GM12892 (cell line): ENCODE results near the gene NR1H4.
"Not testable (repeated sequence)": the region's sequence is repeated elsewhere in the genome, so short reads cannot be mapped to it uniquely, and the experiment has no call there.

Experiments used
- DNase-seq: peaks from one replicate; pipeline ENCODE4 v3.0.0; 2011; ENCODE audit not compliant: insufficient read length
- FAIRE-seq: peaks from 2 replicates; lab custom pipeline; 2011; peaks lifted over from hg19 to GRCh38; lab: Jason Lieb, UNC
- POLR2A ChIP-seq: IDR thresholded peaks from 2 replicates; pipeline ENCODE4 v1.6.1; 2011; ENCODE audit warnings: low read depth, low read length, control low read depth
- POLR2AphosphoS5 ChIP-seq: IDR thresholded peaks from 2 replicates; pipeline ENCODE4 v1.6.1; 2011; ENCODE audit warnings: low read depth, low read length, control low read depth
- TAF1 ChIP-seq: IDR thresholded peaks from 2 replicates; pipeline ENCODE4 v1.6.1; 2011; ENCODE audit warnings: low read depth, mild to moderate bottlenecking, control low read depth, low read length, borderline replicate concordance

NR1H4 gene

DNA sequence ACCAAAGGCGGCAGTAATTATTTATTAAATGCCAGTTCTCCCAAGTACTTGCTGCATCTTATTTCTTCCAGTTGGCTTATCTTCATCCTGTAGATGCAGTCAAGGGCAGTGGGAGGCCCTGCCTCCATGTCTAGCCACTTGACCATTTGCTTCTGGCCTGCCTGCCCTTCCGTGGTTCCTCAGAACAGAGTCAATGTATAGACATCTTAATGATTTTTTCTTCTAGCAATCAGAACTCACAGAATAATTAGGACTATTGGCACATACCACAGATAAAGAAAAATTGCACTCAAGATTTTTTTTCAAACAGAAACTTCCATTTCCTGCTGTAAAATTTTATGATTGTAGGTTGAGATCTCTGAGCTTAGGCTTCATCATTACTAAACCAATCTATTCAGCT is 20.9 kb downstream of the NR1H4 start:
- DNase-seq: no peak
- no peak for TF ChIP-seq POLR2A
- TF ChIP-seq POLR2AphosphoS5: no peak
- TF ChIP-seq TAF1: no peak
- FAIRE-seq: no peak

DNA sequence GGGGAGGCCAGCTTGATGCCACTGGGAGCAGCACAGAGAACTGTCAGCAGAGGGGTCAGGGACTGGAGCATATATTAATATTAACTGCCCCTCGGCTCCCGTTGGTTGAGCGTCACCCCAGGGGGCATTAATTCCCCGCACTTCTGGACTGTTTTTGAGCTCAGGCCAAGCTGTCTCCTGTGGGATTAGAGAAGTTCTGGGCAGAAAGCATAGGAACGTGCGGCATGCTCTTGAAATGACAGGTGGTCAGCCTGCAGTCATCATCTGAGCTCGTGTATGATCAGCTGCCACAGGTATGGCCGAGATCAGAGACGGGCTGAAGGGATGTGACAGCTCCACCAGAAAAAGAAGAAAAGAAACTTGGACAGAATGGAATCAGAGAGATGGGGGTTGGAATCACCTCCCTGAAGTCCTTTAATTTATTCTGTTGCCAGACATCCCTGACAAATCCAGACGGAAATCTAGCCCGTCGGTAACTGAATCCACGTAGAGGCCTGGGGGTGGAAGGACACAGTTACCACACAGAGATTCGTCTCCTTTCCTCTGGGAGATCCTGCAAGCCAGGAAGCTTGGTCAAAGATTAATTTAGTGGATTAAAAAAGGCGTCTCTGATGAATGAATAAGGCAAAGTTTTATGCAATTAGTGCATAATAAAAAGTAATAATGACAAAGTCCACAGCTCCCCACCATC is 23.6 kb downstream of the NR1H4 start:
- DNase-seq: no peak
- TF ChIP-seq POLR2AphosphoS5 (no peak), TAF1 (no peak), POLR2A (no peak)
- no peak for FAIRE-seq

DNA sequence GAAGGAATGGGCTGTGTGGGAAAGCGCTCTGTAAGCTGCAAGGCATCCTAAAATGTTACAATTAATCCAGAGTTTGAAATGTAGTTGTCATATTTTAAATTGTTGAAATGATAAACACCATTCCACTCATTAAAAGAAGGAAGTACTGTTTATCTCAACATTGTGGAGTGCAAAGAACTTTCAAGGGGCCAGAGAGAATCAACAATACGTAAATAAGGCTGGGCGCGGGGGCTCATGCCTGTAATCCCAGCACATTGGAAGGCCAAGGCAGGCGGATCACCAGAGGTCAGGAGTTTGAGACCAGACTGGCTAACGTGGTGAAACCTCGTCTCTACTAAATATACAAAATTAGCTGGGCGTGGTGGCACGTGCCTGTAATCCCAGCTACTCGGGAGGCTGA is 24.5 kb downstream of the NR1H4 start:
- FAIRE-seq: no peak

DNA sequence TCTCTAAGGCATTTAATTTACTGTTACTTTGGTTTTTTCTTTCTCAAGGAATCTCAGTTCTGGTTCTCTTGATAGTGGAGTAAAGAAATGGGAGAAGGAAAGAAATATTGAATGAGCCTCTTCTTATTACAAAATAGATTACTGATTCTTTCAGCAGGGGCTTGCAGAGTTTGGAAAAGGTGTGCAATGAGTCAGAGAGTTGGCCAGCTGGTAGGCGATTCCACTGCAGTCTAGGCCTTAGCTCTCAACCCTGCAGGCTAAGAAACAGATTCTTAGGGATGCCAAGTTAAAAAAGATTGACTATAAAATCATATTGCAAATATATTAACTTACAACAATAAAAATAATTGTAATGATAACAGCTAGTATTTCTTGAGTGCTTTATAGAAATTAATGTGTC is 25.8 kb downstream of the NR1H4 start:
- DNase-seq (no peak), FAIRE-seq (no peak)
- TF ChIP-seq POLR2AphosphoS5: no peak
- TF ChIP-seq POLR2A: no peak

More for the DNA sequence above, 24.5 kb downstream of the NR1H4 start:
- no peak for TF ChIP-seq POLR2A
- TF ChIP-seq POLR2AphosphoS5: no peak
- TF ChIP-seq TAF1: no peak
- no peak for DNase-seq

DNA sequence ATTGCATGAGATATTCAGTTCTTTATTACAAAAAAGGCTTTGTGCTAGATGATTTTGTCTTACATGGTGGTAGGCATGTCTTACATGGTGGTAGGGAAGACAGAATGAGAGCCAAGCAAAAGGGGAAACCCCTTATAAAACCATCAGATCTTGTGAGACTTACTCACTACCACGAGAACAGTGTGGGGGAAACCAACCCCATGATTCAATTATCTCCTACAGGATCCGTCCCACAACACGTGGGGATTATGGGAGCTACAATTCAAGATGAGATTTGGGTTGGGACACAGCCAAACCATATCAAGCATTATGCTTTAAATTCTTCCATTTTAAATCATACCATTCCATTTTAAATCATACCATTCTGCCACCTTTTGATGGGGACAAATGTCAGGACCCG is 29.1 kb downstream of the NR1H4 start:
- FAIRE-seq, DNase-seq: not testable (repeated sequence)

DNA sequence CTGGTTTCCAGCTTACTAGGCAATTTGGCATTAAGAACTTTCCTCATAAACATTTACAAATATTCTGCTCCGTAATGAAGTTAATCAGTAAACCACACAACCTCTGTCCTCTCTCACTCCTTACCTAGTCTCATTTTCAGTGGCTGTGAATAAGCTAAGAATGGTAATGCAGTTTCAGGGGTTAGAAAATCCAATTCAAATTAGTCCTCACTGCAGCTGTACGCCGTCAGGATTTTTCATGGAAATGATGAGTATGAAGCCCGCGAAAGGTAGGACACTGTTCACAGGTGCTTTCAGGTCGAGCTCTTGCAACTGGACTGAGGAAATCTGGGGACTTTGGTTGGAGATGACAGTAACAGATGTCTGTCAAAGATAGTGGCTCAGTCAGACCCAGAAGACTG is 29.6 kb downstream of the NR1H4 start:
- TF ChIP-seq POLR2AphosphoS5 (no peak), TAF1 (no peak), POLR2A (no peak)
- FAIRE-seq (no peak), DNase-seq (no peak)

DNA sequence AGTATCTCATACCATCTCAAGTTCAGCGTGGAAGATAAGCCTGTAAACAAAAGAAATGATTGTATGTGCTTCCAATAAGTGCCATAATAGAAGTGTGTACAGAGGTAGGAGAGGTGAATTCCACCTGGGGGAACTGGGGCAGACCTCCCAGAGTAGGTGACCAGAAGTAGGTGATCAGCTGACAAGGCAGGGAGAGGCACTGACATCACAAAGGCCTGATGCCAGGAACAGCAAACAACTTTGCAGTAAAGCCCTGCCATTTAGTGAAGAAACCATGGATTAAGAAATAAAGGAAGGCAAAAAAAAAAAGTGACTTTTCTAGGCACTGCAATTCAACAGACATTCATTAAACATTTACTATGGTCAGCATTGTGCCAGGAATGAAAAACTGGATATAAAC is 31.1 kb downstream of the NR1H4 start:
- no peak for FAIRE-seq

DNA sequence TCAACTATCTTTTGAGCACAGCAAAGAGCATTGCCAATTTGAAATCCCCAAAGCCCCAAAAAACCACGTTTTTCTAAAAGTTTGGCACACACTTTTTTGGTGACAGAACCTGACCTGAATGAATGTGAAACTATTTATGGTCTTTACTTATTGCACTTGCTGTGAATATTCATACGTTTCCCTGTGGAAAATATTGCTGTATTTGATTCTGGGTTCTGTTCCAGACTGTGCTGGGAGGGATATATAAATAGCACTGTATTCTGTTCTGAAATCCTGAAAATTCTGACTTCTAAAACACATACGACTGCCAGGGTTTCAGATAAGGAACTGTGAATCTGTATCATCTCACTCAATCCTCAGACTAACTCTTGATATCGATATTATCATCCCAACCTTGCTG is 35.1 kb downstream of the NR1H4 start:
- no peak for FAIRE-seq
- TF ChIP-seq TAF1 (no peak), POLR2A (no peak), POLR2AphosphoS5 (no peak)
- DNase-seq: no peak

More for the DNA sequence above, 31.1 kb downstream of the NR1H4 start:
- no peak for TF ChIP-seq TAF1
- TF ChIP-seq POLR2AphosphoS5: no peak
- no peak for TF ChIP-seq POLR2A
- DNase-seq: no peak

DNA sequence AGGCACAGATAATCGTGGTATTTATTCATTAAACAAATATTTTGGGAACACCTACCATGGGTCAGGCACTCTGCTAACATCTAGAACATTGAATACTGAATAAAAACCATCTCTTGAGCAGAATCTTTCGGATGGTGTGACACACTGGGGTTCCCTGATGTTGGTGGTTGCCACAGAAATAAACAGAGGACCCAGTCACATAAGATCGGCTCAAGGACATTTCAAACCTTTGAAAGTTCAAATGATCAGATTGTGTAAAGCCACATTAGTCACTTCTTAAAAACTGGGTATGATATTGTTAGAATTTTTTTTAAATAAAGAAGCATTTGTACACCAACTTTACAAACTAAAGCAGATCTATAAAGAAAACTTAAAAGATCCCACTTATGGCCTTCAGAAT is 39.0 kb downstream of the NR1H4 start:
- FAIRE-seq (no peak), DNase-seq (no peak)
- TF ChIP-seq POLR2A (no peak), POLR2AphosphoS5 (no peak), TAF1 (no peak)

DNA sequence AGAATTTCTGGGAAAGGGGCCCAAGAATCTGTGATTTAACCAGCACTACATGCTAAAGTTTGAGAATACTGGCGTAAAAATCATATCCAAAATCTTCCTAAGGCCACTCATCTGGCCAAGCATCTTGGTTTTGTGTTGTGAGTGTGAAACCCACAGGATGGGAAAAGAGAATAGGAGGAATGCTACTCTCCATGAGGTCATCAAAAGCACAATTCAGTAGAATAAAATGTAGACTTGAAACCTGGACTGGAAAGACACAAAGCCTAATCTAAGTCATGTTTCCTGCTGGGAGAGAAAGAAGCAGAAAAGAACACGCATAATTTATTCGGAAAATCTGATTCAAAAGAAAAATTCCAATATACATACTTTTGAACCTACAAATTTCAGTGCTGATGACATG is 42.3 kb downstream of the NR1H4 start:
- FAIRE-seq: no peak
- DNase-seq: no peak
- no peak for TF ChIP-seq TAF1
- no peak for TF ChIP-seq POLR2A
- TF ChIP-seq POLR2AphosphoS5: no peak

DNA sequence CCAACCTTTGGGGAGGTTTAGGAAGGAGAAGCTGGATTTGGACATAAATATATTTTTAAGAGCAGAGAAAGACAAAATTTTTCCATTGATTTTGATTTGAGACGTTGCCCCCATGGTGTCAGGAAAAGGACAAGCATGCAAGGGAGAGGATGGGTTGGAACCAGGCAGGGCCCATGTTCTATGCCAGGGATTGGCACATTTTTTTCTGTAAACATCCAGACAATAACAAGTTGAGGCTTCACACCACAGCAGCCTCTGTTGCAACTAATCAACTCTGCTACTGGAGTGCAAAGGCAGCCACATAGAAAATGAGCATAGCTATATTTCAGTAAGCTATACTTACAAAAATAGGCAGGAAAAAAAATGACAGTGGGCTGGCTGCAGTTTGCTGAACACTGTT is 44.7 kb downstream of the NR1H4 start:
- TF ChIP-seq POLR2AphosphoS5: no peak
- TF ChIP-seq POLR2A: no peak
- no peak for TF ChIP-seq TAF1
- FAIRE-seq (no peak), DNase-seq (no peak)

DNA sequence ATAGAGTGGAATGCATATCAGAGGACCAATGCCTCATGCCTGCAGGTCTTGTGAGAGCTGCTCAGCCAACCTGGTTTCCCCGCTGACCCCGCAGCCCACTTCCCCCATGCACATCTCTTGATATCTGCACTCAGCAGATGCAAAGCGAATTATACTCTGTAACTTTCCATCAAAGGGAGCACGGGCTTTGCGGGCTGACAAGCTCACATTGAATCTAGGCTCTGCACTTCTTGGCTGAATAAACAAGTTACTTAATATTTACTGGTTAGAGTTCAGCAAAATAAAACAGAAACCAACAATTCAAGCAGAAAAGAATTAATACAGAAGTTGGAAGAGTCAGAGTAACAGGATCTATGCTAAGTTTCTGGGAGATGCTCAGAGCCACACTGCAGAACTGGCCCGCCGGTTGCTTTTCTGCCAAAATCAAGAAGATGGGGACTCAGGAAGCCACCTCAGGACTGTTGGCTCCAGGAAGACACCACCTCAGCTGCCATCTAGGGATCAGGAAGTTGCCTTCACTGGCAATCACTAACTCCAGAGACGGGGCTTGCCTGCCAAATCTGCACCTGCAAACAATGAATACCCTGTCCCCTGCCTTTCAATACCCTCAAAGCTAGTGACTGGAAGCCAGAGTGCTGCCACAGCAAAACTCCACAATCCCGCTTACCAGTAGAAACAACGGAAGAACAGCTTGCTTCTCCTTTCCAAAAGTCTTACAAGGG is 46.5 kb downstream of the NR1H4 start:
- no peak for TF ChIP-seq POLR2AphosphoS5
- no peak for TF ChIP-seq TAF1
- no peak for TF ChIP-seq POLR2A
- DNase-seq: no peak
- FAIRE-seq: no peak

DNA sequence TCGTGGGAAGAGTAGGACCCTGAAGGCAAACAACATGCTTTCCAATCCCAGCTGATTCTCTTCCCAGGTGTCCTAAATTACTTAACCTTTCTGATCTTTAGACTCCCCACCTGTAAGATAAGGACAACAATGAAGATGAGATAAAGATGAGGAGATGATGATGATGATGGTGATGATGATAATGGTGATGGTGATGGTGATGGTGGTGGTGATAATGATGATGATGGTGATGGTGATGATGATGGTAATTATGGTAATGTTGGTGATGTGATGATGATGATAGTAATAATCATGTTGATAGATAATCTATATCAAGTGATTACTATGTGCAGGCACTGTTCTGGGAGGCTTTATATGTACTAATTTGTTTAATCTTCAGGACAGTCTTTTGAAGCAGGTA is 48.3 kb downstream of the NR1H4 start:
- no peak for TF ChIP-seq POLR2AphosphoS5
- no peak for TF ChIP-seq TAF1
- no peak for TF ChIP-seq POLR2A
- FAIRE-seq: no peak
- no peak for DNase-seq
